Measurements from ENCODE around the gene PCCB. TPM values are rescaled to one million over a fixed set of nuclear protein-coding genes. Genes with fewer than 3 reads are reported as not detected.
A peak's percentile ranks its signal among the peaks of the same experiment; 100 is the strongest.
"Not testable (repeated sequence)": the region's sequence is repeated elsewhere in the genome, so short reads cannot be mapped to it uniquely, and the experiment has no call there.

PCCB gene
- total RNA-seq, 1 donor from 2014 or later, result 31.2 TPM

DNA sequence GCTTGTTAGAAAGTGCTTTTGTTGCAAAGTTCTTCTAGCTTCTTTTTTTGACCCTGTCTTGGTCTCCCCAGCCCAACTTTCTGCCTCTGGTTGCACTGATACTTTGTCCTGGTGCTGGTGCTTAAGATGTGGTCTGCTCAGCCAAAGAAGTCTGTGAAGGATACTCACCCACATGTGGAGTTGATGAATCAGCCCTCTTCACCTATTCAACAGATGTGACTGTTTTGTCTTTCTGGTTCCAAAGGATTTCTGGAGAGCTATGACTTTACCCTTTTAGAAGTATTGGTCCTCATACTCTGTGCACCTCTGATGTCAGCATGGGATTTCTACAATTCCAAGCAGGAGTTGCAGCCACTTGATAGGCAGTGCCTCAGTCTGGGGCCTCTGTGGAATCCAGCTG, 84.1 kb downstream of the PCCB start:
- DNase-seq (ENCODE audit: low spot score in 2 of 2, unreplicated experiment in 2 of 2), result no peak
- no peaks in the 10 kb centered on the region for H3K4me1 Mint-ChIP-seq
- H3K36me3 Mint-ChIP-seq, result peaks cover 40% of the 10 kb centered on the region
- H3K4me3 Mint-ChIP-seq, result no peak overlapping the region
- no peak overlapping the region for H3K27ac Mint-ChIP-seq
- no peaks in the 10 kb centered on the region for H3K27me3 Mint-ChIP-seq (ENCODE audit: low read depth)
- no peaks in the 10 kb centered on the region for H3K9me3 Mint-ChIP-seq
- TF ChIP-seq, protein P1, sequence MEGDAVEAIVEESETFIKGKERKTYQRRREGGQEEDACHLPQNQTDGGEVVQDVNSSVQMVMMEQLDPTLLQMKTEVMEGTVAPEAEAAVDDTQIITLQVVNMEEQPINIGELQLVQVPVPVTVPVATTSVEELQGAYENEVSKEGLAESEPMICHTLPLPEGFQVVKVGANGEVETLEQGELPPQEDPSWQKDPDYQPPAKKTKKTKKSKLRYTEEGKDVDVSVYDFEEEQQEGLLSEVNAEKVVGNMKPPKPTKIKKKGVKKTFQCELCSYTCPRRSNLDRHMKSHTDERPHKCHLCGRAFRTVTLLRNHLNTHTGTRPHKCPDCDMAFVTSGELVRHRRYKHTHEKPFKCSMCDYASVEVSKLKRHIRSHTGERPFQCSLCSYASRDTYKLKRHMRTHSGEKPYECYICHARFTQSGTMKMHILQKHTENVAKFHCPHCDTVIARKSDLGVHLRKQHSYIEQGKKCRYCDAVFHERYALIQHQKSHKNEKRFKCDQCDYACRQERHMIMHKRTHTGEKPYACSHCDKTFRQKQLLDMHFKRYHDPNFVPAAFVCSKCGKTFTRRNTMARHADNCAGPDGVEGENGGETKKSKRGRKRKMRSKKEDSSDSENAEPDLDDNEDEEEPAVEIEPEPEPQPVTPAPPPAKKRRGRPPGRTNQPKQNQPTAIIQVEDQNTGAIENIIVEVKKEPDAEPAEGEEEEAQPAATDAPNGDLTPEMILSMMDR (IDR thresholded peaks at IDR 0.05; ENCODE audit: unreplicated experiment), result no peak

DNA sequence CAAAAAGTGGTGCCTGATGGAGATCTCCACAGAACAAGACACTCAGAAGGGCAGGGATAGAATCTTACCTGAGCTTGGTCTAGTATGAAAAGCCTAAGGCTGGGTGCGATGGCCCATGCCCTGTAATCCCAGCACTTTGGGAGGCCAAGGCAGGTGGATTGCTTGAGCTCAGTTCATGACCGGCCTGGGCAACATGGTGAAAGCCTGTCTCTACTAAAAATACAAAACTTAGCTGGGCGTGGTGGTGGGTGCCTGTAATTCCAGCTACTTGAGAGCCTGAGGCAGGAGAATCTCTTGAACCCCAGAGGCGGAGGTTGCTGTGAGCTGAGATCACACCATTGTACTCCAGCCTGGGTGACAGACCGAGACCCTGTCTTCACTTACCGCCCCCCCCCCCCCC, 84.6 kb downstream of the PCCB start:
- peaks cover 43% of the 10 kb centered on the region for H3K36me3 Mint-ChIP-seq
- not testable (repeated sequence) for H3K27me3 Mint-ChIP-seq (ENCODE audit: low read depth); H3K4me3 Mint-ChIP-seq; H3K27ac Mint-ChIP-seq; H3K4me1 Mint-ChIP-seq; DNase-seq (ENCODE audit: low spot score in 2 of 2, unreplicated experiment in 2 of 2); H3K9me3 Mint-ChIP-seq

DNA sequence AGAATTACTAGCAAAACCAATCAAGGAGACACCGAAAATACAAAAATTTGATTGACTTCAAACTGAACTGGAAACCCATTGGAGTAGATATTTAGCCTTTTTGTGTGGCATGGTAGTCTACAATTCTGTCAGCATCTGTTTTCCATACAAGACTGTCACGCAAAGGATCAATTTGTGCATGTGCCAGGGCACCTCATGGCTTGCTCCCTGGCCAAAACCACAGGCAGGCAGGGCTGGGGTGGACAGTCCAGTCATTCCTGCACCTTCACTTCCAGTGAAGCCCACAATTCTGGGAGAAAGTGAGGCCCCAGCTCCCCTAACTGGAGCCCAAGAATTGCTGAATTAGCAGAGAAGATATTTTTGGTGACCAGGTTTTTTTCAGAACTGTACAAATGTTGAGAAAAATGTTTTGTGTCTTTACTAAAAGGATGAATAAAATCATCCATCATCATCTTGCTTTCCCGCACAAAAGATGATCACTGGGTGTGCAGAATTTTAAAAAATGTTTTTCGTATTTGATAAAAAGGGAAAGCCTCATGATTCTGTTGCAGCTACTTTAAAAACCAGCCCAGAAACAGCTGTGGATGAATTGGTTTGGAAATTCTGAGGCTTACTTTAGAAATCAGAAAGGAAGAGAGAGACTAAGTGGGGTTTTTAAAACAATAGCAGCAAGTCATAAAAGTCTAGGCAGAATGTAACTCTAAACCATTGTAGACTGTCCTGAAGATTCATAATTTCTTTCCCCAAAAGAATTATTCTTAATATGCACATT, 86.4 kb downstream of the PCCB start:
- H3K4me1 Mint-ChIP-seq, result no peaks in the 10 kb centered on the region
- TF ChIP-seq, protein P1 (IDR thresholded peaks at IDR 0.05; ENCODE audit: unreplicated experiment), result no peak
- H3K27ac Mint-ChIP-seq, result peak overlapping the region; percentile 39
- DNase-seq (ENCODE audit: low spot score in 2 of 2, unreplicated experiment in 2 of 2), result no peak
- no peaks in the 10 kb centered on the region for H3K27me3 Mint-ChIP-seq (ENCODE audit: low read depth)
- peaks cover 49% of the 10 kb centered on the region for H3K36me3 Mint-ChIP-seq
- H3K9me3 Mint-ChIP-seq, result peaks cover 3% of the 10 kb centered on the region
- no peak overlapping the region for H3K4me3 Mint-ChIP-seq

DNA sequence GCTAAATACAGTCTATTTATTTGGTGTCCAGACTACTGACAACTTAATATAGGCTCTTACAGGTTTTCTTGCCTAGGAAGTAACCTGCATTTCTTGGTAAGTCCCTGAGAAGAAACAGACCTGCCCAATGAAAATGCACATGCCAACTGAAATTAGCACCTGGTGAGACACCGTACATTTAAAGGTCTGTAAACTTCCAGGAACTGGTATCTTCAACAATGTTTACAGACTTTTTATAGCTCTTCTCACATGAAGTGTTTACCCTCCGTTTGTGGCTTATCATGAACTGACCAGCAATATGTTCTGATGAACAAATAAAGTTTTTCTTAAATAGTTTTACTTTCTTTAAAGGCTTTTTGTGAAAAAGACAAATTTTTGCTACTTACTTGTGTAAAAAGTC, 93.3 kb downstream of the PCCB start:
- H3K4me1 Mint-ChIP-seq, result peaks cover 12% of the 10 kb centered on the region
- no peaks in the 10 kb centered on the region for H3K27me3 Mint-ChIP-seq (ENCODE audit: low read depth)
- no peak for DNase-seq (ENCODE audit: low spot score in 2 of 2, unreplicated experiment in 2 of 2)
- peaks cover 3% of the 10 kb centered on the region for H3K9me3 Mint-ChIP-seq
- H3K36me3 Mint-ChIP-seq, result peaks cover 34% of the 10 kb centered on the region
- no peak overlapping the region for H3K4me3 Mint-ChIP-seq
- H3K27ac Mint-ChIP-seq, result peak overlapping the region; percentile 90
- TF ChIP-seq, protein P1 (IDR thresholded peaks at IDR 0.05; ENCODE audit: unreplicated experiment), result no peak

DNA sequence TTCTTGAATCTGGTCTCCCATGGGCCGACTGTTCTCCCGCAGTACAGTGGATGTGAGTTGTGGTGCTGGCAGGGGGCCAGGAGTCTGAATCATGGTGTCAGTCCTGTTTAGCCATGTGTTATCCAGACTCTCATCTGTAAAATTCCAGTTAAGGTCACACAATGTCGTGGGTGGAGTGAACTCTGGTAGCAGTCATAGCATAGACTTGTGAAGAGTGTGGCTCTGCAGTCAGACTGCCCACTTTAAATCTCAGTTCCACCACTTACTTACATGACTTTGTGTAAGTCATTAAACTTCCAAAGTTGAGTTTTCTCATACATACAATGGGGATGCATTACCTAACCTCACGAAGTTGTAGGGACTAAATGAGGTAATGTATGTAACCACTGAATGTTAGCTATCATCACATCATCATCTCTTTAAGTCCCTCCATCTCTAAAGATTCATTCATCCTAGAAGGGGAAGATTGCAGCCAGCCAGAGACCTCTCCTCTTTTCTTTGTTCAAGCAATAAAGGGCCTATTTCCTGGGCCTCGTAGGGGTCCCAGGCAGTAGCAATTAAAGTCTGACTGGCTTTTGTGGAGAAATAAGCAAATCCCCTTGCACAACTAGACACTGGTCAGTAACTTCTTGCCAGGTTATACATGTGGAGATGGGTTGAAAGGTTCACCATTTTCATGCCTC, 93.9 kb downstream of the PCCB start:
- Mint-ChIP-seq H3K27me3 (ENCODE audit: low read depth) (no peaks in the 10 kb centered on the region), H3K27ac (peak overlapping the region; percentile 90), H3K4me3 (no peak overlapping the region), H3K36me3 (peaks cover 34% of the 10 kb centered on the region), H3K9me3 (peaks cover 3% of the 10 kb centered on the region), H3K4me1 (peaks cover 12% of the 10 kb centered on the region)
- peak; percentile 41 to 63 for DNase-seq (ENCODE audit: low spot score in 2 of 2, unreplicated experiment in 2 of 2)
- TF ChIP-seq, protein P1 (IDR thresholded peaks at IDR 0.05; ENCODE audit: unreplicated experiment), result no peak

DNA sequence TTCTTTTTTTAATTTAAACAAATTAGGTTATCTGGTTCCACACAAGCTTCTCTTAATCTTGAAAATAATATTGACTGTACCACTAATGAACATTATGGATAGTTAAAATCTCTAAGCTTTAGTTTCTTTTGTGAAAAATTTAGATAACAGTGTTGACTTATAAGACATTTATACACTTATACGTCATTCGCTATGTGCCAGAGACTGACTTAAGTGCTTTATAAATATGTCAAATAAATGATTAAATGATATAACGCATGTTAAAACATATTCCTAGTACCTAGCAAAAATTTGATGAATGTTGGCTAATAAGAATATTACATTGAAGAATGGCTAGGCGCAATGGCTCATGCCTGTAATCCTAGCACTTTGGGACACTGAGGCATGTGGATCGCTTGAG, 96.3 kb downstream of the PCCB start:
- TF ChIP-seq, protein P1 (IDR thresholded peaks at IDR 0.05; ENCODE audit: unreplicated experiment), result no peak
- Mint-ChIP-seq H3K4me1 (peaks cover 25% of the 10 kb centered on the region), H3K27me3 (ENCODE audit: low read depth) (no peaks in the 10 kb centered on the region)

More for the DNA sequence above, 96.3 kb downstream of the PCCB start:
- Mint-ChIP-seq H3K36me3 (peaks cover 22% of the 10 kb centered on the region), H3K27ac (no peak overlapping the region), H3K4me3 (no peak overlapping the region), H3K9me3 (no peaks in the 10 kb centered on the region)
- DNase-seq (ENCODE audit: low spot score in 2 of 2, unreplicated experiment in 2 of 2), result no peak

All from mesothelial cell of epicardium (in vitro differentiated cells).